HG03175 (cell line): ENCODE data around the gene PTER.

Source experiments
- ATAC-seq: cut with Tn5 transposase; IDR thresholded peaks from one replicate; pipeline ENCODE4 v1.9.1; 2021; ENCODE audit warnings: mild to moderate bottlenecking, moderate library complexity; ENCODE audit not compliant: unreplicated experiment

Gene PTER

DNA sequence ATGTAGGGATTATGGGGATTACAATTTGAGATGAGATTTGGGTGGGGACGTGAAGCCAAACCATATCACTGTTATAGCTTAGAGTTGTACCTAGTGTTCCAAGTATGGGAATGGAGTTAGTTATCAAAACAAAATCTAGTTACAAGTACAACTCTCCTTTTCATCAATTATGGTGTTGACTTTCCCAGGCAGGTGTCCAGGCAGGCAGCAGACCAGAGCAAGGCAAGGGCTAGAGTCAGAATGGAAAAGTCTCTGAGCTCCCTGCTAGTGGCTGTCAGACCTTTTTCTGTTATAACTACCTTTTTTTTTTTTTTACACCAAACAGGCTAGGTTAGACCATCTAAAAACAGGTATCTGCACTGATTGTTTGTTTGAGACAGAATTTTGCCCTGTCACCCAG, 29.2 kb downstream of the PTER start:
- no peak for ATAC-seq

DNA sequence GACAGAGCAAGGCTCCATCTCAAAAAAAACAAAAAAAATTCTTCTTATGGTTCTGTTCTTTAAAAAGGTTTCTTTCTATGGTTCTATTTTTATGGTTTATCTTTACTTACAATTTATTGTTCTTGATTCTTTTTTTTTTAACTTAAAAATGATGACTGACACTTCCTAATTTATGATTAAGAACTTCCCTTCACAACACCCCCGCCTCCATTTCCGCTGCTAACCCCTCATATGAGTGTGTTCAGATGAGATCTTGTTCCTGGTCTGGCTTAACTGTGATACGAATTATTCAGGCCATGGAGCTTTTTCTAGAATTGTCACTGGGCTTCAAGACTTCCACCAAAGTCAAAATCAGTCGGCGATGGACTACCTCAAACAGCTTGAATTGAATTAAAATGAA, 33.9 kb downstream of the PTER start:
- ATAC-seq: no peak

DNA sequence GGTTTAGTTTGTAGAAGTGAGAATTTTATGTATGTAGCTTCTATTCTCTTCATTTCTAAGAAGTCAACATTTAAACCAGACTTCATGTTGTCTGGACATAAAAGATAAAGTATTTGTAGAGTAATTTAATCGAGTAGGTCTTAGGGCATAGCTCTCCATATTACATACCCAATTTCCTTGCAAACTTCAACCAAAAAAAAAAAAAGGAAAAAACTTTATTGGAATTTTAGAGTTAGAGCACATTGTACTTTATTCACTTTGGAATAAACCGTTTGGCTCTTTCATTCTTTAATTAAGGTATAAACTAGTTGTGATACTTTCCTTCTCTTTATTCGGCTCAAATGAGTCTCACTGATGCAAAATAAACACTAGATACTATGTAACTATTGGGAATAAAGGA, 36.0 kb downstream of the PTER start:
- ATAC-seq: no peak

GRCh38 chr10:16477757-16478156, 40.9 kb downstream of the PTER start:
- no peak for ATAC-seq

DNA sequence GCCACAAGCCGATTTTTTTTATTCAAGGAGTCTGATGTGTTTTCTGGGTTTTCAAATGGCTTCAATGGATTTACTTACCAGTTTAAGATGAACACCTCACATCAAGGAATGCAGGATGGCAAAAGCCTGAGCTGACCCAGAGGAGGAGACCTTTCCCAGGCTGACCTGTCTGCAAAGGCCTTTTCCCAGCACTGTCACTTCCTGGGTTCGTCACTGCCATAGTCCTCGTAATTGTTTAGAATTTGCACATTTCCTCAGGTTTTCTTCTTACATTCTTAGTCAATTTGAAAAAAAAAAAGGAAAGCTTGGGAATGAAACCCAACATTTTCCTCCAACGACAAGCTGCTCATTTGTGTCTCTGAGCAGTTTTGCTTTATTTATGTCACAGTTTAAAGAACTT, 42.0 kb downstream of the PTER start:
- no peak for ATAC-seq

- ATAC-seq: no peak
These were observed 44.4 kb downstream of the PTER start for GRCh38 chr10:16481052-16481728.

- ATAC-seq: no peak
These were observed 46.6 kb downstream of the PTER start for GRCh38 chr10:16483241-16483917.

- no peak for ATAC-seq
These were observed 53.7 kb downstream of the PTER start for GRCh38 chr10:16490511-16490910.

DNA sequence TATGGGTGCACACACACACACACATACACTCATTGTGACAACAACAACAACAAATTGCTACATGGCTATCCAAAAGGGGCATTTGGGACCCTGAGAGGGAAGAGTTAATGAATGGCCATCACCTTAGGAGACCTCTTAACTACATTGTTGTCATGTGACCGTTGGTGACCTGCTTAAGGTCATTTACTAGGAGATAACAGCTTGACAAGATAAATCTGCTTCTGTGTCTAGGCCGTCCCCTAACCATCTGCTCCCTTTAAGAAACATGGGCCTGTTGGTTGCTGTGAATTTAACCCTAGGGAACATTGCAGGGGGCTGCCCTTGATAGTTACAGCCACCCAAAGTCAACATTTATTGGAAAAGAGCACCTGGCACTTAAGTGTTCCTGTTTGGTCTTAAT, 55.1 kb downstream of the PTER start:
- ATAC-seq: no peak

DNA sequence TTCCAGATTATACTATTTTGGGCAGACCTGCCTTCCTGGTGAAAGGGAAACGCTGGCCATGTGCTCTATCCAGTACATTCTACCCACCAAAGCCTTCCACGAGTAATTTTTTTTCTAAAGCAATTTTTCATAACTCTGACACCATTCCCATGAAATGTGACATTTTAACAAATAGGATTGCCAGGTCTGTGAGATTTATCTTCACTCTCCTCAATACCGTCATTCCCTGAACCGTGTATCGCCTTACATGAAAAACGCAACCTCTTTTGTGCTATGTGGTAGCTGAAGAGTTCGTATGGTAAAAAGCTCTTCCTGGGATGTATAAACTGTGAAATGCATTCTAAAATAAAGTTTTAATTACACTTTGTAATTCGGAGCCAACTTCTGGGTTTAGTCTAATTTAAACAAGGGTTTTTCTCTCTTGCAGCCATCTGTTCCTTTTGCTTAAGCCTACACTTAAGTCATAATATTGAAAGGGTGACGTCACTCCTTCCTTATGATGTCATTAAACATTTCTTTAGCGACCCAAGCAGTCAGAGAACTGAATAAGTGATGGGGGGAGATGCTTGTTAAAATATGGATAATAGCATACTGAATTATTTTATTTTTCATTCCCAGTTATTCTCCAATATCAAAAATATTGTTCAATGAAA, 57.2 kb downstream of the PTER start:
- no peak for ATAC-seq

GRCh38 chr10:16497911-16498310, 61.1 kb downstream of the PTER start:
- no peak for ATAC-seq

DNA sequence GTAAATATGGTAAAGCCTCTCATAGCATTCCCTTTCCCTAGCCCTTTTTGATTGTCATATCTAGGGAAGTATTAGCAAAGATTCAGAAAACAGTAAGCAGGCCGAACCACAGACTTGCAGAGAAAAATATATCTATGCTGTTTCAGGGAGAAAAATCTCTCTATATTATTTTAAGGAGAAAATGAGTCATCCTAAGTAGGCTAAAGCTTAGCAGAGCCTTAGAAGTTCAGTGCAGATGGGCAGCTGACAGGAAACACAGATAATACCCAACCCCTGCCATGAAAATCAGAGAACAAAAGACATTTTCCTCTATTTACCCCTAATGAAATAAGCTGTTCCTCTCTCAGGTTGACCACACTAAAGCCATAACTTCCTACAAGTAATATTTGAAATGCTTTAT, 68.4 kb downstream of the PTER start:
- ATAC-seq: no peak

- ATAC-seq: no peak
These were observed 73.2 kb downstream of the PTER start for GRCh38 chr10:16509996-16510395.

DNA sequence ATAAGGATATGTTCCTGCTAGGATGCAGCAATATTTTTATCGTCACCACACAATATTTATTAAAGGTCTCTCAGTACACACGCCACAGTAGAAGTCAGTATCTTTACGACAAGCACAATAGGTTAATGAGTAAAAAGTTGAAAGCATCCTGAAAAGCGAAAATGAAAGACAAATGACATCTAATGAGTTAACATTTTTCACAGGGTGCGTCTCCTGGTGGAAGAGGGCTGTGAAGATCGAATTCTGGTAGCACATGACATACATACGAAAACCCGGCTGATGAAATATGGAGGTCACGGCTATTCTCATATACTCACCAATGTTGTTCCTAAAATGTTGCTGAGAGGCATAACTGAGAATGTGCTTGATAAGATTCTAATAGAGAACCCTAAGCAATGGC, 74.0 kb downstream of the PTER start:
- ATAC-seq: no peak

- ATAC-seq: no peak
These were observed 82.0 kb downstream of the PTER start for GRCh38 chr10:16518822-16519221.

DNA sequence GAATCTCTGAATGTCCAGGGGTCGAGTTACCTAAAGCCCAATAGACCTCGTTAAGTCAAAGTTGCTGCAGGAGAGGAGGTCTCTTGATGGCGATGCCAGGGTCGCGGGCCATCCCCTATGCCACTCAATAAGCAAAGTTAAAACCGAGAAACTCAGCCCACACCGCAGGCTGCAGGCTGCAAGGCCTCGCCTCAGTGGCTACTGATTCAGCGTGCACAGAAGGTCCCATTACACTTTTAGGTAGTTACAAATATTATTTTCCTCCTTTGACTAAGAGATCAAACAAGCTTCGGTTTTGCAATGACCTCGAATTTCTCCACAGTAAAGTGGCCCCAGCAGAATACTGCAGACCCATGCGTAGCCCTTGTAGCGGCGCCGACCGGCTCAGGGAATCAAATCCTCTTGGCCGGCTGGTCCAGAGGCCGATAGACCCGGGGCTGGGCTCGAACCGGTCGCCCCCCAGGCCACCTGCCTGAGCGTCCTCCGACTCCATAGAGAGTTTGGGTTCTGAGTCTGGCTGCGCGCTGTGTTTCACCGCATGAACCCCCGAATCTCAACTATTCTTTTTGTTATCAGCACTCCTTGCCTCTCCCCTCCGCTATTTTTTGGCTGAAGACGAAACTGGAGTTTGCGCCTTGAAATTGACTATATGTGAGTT, 82.6 kb downstream of the PTER start:
- no peak for ATAC-seq

DNA sequence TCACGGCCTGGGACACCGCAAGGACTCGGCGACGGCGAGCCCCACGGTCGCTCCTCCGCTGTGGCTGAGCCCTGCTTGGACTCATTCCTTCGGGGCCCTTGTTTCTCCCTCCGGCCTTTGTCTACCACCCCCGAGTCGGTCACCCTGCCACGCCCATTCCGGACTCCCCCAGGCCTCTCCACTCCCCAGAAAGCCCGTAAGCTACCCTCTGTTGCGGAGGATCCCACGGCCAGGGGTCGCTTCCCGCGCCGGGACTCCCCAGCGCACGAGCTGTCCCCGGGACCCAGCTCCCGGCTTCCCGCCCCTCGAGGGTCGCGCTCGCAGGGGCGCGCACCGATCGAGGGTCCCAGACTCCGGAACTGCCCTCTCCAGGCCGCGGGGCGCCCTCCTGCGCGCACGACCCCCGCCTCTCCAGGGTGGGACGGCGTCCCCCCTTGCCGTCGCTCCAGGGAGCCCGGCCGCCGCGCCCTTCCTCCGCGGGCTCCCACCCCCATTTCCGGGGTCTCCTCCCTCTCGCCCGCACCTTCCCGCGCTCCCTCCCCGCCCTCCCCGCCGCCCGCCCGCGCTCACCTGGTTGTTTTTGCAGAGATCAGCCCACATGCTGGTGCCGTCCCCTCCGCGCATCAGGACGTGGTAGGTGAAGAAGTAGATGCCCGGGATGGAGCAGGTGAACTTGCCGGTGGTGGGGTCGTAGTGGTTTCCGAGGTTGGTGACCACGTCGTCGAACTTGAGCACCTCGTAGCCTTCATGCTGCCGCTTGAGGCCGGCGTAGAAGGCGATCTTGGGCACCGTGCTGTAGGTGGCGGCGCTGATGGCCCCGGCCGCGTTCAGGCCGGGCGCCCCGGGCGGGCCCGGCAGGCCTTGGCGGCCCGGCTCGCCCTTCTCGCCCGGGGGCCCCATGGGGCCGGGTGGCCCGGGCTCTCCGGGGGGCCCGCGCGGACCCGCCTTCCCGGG, 83.4 kb downstream of the PTER start:
- ATAC-seq: peak; percentile 34

- ATAC-seq: peak; percentile 57
These were observed 84.1 kb downstream of the PTER start for GRCh38 chr10:16520900-16521299.

DNA sequence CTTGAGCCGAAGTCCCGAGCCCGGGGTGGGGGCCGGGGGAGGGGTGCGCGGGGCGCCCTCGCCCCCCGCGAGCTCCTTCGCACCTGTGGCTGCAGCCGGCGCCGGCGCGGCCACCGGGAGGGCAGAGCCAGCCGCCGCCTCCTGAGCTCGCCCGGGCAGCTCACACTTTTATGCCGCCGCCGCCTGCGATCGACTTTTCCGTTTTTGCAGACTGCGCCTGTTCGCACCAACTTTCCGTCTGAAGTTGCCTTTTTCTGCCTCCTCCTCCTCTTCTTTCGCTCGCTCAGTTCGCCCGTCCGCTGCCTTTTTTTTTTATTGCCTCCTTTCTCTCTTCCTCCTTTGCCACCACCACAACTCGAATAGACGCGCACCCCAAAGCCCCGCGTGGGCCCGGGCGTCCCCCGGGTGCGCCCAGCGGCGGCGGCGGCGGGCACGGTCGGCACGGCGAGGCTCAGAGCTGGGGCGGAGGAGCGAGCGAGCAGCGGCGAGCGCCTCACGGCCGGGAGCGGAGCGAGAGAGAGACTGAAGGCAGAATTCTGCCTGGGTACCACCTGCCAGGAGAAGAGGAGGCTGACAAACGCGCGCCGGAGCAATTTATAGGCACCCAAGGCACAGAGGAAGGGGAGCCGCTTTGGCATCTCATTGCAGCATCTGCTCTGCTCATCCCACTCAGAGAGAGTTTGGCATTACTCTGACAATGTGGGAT, 84.7 kb downstream of the PTER start, which contains the start of gene C1QL3:
TSS of gene C1QL3 (minus strand) at position 569 of the 706 bp plus-strand sequence. CDS start 814 bp downstream, outside the sequence.
- peak; percentile 54 for ATAC-seq

GRCh38 chr10:16527452-16527851, 90.6 kb downstream of the PTER start:
- ATAC-seq: no peak
